Neural cell (in vitro differentiated cells): ENCODE results near the gene DLG5.

Experiments used
- EP300 ChIP-seq: fragments of 450-650 bp; conservative IDR thresholded peaks from 2 replicates; pipeline ENCODE4 v1.6.1; 2014; ENCODE audit warnings: antibody characterized with exemption, mild to moderate bottlenecking, moderate library complexity; ENCODE audit not compliant: poor library complexity, severe bottlenecking
- EZH2 ChIP-seq: fragments of 200-600, 300-800 bp; shearing (Covaris generic), sonication (generic); IDR thresholded peaks from 2 replicates; pipeline ENCODE4 v1.6.1; 2014; ENCODE audit warnings: antibody characterized with exemption, low read length, borderline replicate concordance, mild to moderate bottlenecking; ENCODE audit not compliant: insufficient read depth, poor library complexity, severe bottlenecking
- TF ChIP-seq, protein P1 (sequence below): IDR thresholded peaks from 2 replicates; pipeline ENCODE4 v1.6.1; 2012; ENCODE audit warnings: borderline replicate concordance

DNA sequence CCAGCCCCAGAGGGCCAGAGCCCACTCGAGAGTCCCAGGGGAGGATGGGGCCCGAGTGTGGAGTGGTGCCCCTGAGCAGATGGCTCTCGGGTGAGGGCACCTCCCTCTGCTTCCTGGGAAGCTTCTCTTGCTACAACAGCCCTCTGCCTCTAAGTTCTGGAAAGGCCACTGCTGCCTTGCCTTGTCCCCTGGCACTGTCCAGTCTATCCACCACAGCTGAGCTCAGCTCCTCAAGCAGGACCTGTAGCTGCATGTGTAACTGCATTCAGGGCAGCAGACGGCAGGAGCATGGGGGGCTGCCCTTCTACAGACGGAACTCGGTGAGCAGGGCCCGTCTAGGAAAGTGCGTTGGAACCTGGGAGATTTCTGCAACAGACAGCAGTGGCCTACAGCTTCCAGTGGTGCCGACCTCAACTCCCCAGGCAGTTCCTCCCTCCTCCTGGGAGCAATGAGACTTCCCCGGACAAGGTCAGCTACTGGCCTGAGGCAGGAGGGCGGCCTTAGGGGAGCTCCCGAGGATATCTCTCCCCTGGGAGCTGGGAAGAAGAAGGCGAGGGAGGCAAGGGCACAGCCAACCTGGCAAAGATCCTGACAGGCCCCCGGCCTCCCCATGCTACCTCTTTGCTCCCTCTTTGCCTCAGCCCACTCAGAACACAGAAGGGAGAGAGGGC lies 88.5 kb downstream of the DLG5 start:
- TF ChIP-seq EP300 (no peak), EZH2 (no peak)
- TF ChIP-seq, protein P1, sequence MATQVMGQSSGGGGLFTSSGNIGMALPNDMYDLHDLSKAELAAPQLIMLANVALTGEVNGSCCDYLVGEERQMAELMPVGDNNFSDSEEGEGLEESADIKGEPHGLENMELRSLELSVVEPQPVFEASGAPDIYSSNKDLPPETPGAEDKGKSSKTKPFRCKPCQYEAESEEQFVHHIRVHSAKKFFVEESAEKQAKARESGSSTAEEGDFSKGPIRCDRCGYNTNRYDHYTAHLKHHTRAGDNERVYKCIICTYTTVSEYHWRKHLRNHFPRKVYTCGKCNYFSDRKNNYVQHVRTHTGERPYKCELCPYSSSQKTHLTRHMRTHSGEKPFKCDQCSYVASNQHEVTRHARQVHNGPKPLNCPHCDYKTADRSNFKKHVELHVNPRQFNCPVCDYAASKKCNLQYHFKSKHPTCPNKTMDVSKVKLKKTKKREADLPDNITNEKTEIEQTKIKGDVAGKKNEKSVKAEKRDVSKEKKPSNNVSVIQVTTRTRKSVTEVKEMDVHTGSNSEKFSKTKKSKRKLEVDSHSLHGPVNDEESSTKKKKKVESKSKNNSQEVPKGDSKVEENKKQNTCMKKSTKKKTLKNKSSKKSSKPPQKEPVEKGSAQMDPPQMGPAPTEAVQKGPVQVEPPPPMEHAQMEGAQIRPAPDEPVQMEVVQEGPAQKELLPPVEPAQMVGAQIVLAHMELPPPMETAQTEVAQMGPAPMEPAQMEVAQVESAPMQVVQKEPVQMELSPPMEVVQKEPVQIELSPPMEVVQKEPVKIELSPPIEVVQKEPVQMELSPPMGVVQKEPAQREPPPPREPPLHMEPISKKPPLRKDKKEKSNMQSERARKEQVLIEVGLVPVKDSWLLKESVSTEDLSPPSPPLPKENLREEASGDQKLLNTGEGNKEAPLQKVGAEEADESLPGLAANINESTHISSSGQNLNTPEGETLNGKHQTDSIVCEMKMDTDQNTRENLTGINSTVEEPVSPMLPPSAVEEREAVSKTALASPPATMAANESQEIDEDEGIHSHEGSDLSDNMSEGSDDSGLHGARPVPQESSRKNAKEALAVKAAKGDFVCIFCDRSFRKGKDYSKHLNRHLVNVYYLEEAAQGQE, result no peak
